Measurements from ENCODE around the gene CNOT9.
"Not testable (repeated sequence)": the region's sequence is repeated elsewhere in the genome, so short reads cannot be mapped to it uniquely, and the experiment has no call there.

The CNOT9 gene

DNA sequence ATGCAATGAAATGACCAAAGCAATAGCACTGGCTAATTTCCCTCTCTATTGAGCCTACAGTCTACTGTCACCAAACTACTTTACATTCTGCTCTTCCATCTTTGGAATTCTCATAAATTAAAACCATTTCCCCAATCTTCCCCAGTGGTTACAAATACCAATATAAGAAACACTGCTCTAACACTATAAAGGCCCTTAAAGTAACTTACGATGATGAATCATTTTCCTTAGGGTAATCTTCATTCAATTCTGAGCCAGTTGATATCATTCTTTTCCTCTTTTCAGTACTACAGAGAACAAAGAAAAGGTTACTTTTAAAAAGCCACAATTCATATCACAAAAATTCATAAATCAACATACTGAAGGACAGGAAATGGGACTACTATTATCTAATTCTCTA, 22.6 kb upstream of the CNOT9 start:
- ChIA-PET CTCF (no interaction called here), POLR2A (no interaction called here)
- no peak for DNase-seq (ENCODE audit: extremely low spot score)
- no peak for TF ChIP-seq CTCF (IDR thresholded peaks at IDR 0.05; ENCODE audit: control extremely low read depth, extremely low read depth, low read depth, missing control alignments)

GRCh38 chr2:218547511-218547910, 21.1 kb upstream of the CNOT9 start:
- no peak for TF ChIP-seq CTCF (IDR thresholded peaks at IDR 0.05; ENCODE audit: control extremely low read depth, extremely low read depth, low read depth, missing control alignments)
- ChIA-PET POLR2A (no interaction called here), CTCF (interaction anchor here (1.1 to 1.6 kb wide), 4 partner anchors 10 to 300 kb away, joined by 3 to 4 read pairs (median 3); no protein-coding TSS in a partner anchor)
- DNase-seq (ENCODE audit: extremely low spot score): no peak

GRCh38 chr2:218547978-218548377, 20.7 kb upstream of the CNOT9 start:
- no peak for TF ChIP-seq CTCF (IDR thresholded peaks at IDR 0.05; ENCODE audit: control extremely low read depth, extremely low read depth, low read depth, missing control alignments)
- POLR2A ChIA-PET: no interaction called here
- CTCF ChIA-PET: interaction anchor here (1.1 to 1.6 kb wide), 4 partner anchors 11 to 300 kb away, joined by 3 to 4 read pairs (median 3); no protein-coding TSS in a partner anchor
- DNase-seq (ENCODE audit: extremely low spot score): no peak

GRCh38 chr2:218554225-218554624, 14.4 kb upstream of the CNOT9 start:
- CTCF ChIA-PET: interaction anchor here (1.6 kb wide), 1 partner anchor 23 kb away, joined by 3 read pairs; no protein-coding TSS in a partner anchor
- POLR2A ChIA-PET; DNase-seq (ENCODE audit: extremely low spot score): not testable (repeated sequence)

- no peak for DNase-seq (ENCODE audit: extremely low spot score)
- ChIA-PET CTCF (no interaction called here), POLR2A (no interaction called here)
- no peak for TF ChIP-seq CTCF (IDR thresholded peaks at IDR 0.05; ENCODE audit: control extremely low read depth, extremely low read depth, low read depth, missing control alignments)
Observed at GRCh38 chr2:218555527-218555926, 13.1 kb upstream of the CNOT9 start.

GRCh38 chr2:218557941-218558340, 10.7 kb upstream of the CNOT9 start:
- CTCF ChIA-PET: interaction anchor here (1.2 to 1.7 kb wide), 2 partner anchors 9 to 14 kb away, joined by 4 read pairs; no protein-coding TSS in a partner anchor
- TF ChIP-seq CTCF (IDR thresholded peaks at IDR 0.05; ENCODE audit: control extremely low read depth, extremely low read depth, low read depth, missing control alignments): no peak
- no peak for DNase-seq (ENCODE audit: extremely low spot score)
- POLR2A ChIA-PET: no interaction called here

DNA sequence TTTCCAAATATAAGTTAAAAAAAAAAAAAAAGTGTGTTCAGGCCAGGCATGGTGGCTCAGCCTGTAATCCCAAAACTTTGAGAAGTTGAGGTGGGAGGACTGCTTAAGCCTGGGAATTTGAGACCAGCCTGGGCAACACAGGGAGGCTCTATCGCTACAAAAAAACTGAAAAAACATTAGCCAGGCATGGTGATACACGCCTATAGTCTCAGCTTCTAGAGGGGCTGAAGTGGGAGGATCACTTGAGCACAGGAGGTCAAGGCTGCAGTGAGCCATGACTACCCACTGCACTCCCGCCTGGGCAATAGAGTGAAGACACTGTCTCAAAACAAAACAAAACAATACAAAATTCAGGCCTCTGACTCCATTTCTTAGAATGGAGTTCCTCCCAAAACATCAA, 9.7 kb upstream of the CNOT9 start:
- TF ChIP-seq CTCF (IDR thresholded peaks at IDR 0.05; ENCODE audit: control extremely low read depth, extremely low read depth, low read depth, missing control alignments): no peak
- DNase-seq (ENCODE audit: extremely low spot score): no peak
- ChIA-PET POLR2A (no interaction called here), CTCF (interaction anchor here (1.7 kb wide), 1 partner anchor 15 kb away, joined by 4 read pairs; no protein-coding TSS in a partner anchor)
